ENCODE data around the gene WNT9B.

The WNT9B gene

GRCh38 chr17:46842835-46843234 lies 8.5 kb upstream of the WNT9B start:
- Histone ChIP-seq H3K27ac (ENCODE audit: low read depth, low read length) (no peak overlapping the region), H3F3A (ENCODE audit: insufficient read depth) (no peaks in the 10 kb centered on the region), H3K4me2 (ENCODE audit: low read depth, low read length, poor library complexity, severe bottlenecking) (no peak overlapping the region), H3K9ac (ENCODE audit: low read length) (no peak overlapping the region), H3K9me2 (replicated peaks; ENCODE audit: insufficient read depth, low read length) (no peaks in the 10 kb centered on the region), H3K79me2 (ENCODE audit: insufficient read depth, low read length) (no peaks in the 10 kb centered on the region), H3K4me3 (ENCODE audit: insufficient read depth, low read length, poor library complexity, severe bottlenecking) (no peak overlapping the region), H2AFZ (ENCODE audit: low read depth, low read length, severe bottlenecking) (no peak overlapping the region), H3K27me3 (ENCODE audit: low read length) (no peaks in the 10 kb centered on the region), H3K9me3 (ENCODE audit: insufficient read depth, low read length) (peaks cover 12% of the 10 kb centered on the region; the same call in 1 of the 2 replicates), H4K20me1 (ENCODE audit: low read depth, low read length) (no peaks in the 10 kb centered on the region), H3K36me3 (ENCODE audit: low read length) (no peaks in the 10 kb centered on the region)
- TF ChIP-seq EZH2phosphoT487 (conservative IDR thresholded peaks at IDR 0.05; ENCODE audit: low read length): no peak
- peak; percentile 39 for TF ChIP-seq CTCF (IDR thresholded peaks at IDR 0.05; ENCODE audit: insufficient read depth, low read length, poor library complexity, severe bottlenecking)

- H3F3A ChIP-seq (ENCODE audit: insufficient read depth): no peaks in the 10 kb centered on the region
These were observed 3.9 kb upstream of the WNT9B start for GRCh38 chr17:46847204-46848191.

GRCh38 chr17:46848534-46848933 lies 2.8 kb upstream of the WNT9B start:
- H3K9me3 ChIP-seq (ENCODE audit: insufficient read depth, low read length): peaks cover 1% of the 10 kb centered on the region; the same call in 1 of the 2 replicates
- no peak overlapping the region for H3K9ac ChIP-seq (ENCODE audit: low read length)
- no peaks in the 10 kb centered on the region for H3K9me2 ChIP-seq (replicated peaks; ENCODE audit: insufficient read depth, low read length)
- H3K27me3 ChIP-seq (ENCODE audit: low read length): no peaks in the 10 kb centered on the region
- no peak overlapping the region for H3K4me2 ChIP-seq (ENCODE audit: low read depth, low read length, poor library complexity, severe bottlenecking)
- H3K36me3 ChIP-seq (ENCODE audit: low read length): no peaks in the 10 kb centered on the region
- no peaks in the 10 kb centered on the region for H3K79me2 ChIP-seq (ENCODE audit: insufficient read depth, low read length)
- H2AFZ ChIP-seq (ENCODE audit: low read depth, low read length, severe bottlenecking): no peak overlapping the region
- no peaks in the 10 kb centered on the region for H3F3A ChIP-seq (ENCODE audit: insufficient read depth)
- H3K4me3 ChIP-seq (ENCODE audit: insufficient read depth, low read length, poor library complexity, severe bottlenecking): no peak overlapping the region
- H3K27ac ChIP-seq (ENCODE audit: low read depth, low read length): no peak overlapping the region
- H4K20me1 ChIP-seq (ENCODE audit: low read depth, low read length): no peaks in the 10 kb centered on the region
- no peak for TF ChIP-seq CTCF (IDR thresholded peaks at IDR 0.05; ENCODE audit: insufficient read depth, low read length, poor library complexity, severe bottlenecking)

More at GRCh38 chr17:46847204-46848191, 3.9 kb upstream of the WNT9B start:
- no peak overlapping the region for H3K4me3 ChIP-seq (ENCODE audit: insufficient read depth, low read length, poor library complexity, severe bottlenecking)
- H3K27me3 ChIP-seq (ENCODE audit: low read length): no peaks in the 10 kb centered on the region
- H3K27ac ChIP-seq (ENCODE audit: low read depth, low read length): no peak overlapping the region
- H3K36me3 ChIP-seq (ENCODE audit: low read length): no peaks in the 10 kb centered on the region
- no peak overlapping the region for H2AFZ ChIP-seq (ENCODE audit: low read depth, low read length, severe bottlenecking)
- no peak for TF ChIP-seq EZH2phosphoT487 (conservative IDR thresholded peaks at IDR 0.05; ENCODE audit: low read length)
- TF ChIP-seq CTCF (IDR thresholded peaks at IDR 0.05; ENCODE audit: insufficient read depth, low read length, poor library complexity, severe bottlenecking): no peak
- no peaks in the 10 kb centered on the region for H3K79me2 ChIP-seq (ENCODE audit: insufficient read depth, low read length)
- no peaks in the 10 kb centered on the region for H3K9me2 ChIP-seq (replicated peaks; ENCODE audit: insufficient read depth, low read length)
- H4K20me1 ChIP-seq (ENCODE audit: low read depth, low read length): no peaks in the 10 kb centered on the region
- no peak overlapping the region for H3K4me2 ChIP-seq (ENCODE audit: low read depth, low read length, poor library complexity, severe bottlenecking)
- no peak overlapping the region for H3K9ac ChIP-seq (ENCODE audit: low read length)
- peaks cover 12% of the 10 kb centered on the region; the same call in 1 of the 2 replicates for H3K9me3 ChIP-seq (ENCODE audit: insufficient read depth, low read length)
